Suprapubic skin (tissue), 4 donors: ENCODE results near the gene SMTNL2.

ENCODE experiments used
- POLR2A ChIP-seq, 2 donors: fragments of 450-650 bp; IDR thresholded peaks; one replicate each; pipeline ENCODE4 v1.6.1; 2017; ENCODE audit warnings: antibody characterized with exemption in 2 of 2, mild to moderate bottlenecking in 2 of 2, moderate library complexity in 2 of 2
- POLR2AphosphoS5 ChIP-seq, 3 donors: sonication (generic); formaldehyde crosslinking; IDR thresholded peaks; one replicate each; pipeline ENCODE4 v1.6.1; 2017; ENCODE audit warnings: antibody characterized with exemption in 3 of 3
- TF ChIP-seq, protein P1 (sequence below), 2 donors: fragments of 200-600 bp in 1 of 2; fragments of 450-650 bp in 1 of 2; sonication (generic) in 1 of 2; IDR thresholded peaks; one replicate each; pipeline ENCODE4 v1.5.1; 2016 to 2019; ENCODE audit warnings: antibody characterized with exemption in 2 of 2, mild to moderate bottlenecking in 1 of 2, moderate library complexity in 1 of 2

DNA sequence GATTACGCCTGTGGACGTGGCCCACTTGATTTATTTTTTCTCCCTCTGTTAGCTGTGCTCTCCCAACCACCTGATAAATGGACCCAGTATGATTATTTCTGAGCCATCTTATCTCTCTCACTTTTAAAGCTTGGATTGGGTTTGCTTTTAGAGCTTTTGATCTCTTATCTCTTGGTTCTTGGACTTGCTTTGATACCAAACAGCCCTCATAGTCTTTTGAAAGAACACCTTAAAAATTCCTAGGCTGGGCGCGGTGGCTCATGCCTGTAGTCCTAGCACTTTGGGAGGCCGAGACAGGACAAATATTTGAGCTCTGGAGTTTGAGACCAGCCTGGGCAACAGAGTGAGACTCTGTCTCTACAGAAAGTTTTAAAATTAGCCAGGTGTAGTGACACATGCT is 25.8 kb downstream of the SMTNL2 start:
- no peak for TF ChIP-seq POLR2A (IDR thresholded peaks at IDR 0.05)
- TF ChIP-seq, protein P1, sequence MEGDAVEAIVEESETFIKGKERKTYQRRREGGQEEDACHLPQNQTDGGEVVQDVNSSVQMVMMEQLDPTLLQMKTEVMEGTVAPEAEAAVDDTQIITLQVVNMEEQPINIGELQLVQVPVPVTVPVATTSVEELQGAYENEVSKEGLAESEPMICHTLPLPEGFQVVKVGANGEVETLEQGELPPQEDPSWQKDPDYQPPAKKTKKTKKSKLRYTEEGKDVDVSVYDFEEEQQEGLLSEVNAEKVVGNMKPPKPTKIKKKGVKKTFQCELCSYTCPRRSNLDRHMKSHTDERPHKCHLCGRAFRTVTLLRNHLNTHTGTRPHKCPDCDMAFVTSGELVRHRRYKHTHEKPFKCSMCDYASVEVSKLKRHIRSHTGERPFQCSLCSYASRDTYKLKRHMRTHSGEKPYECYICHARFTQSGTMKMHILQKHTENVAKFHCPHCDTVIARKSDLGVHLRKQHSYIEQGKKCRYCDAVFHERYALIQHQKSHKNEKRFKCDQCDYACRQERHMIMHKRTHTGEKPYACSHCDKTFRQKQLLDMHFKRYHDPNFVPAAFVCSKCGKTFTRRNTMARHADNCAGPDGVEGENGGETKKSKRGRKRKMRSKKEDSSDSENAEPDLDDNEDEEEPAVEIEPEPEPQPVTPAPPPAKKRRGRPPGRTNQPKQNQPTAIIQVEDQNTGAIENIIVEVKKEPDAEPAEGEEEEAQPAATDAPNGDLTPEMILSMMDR (IDR thresholded peaks at IDR 0.05), result no peak
- no peak for TF ChIP-seq POLR2AphosphoS5 (IDR thresholded peaks at IDR 0.05)
